Measurements from ENCODE around the gene NAV3.
A peak's percentile ranks its signal among the peaks of the same experiment; 100 is the strongest.

The NAV3 gene

GRCh38 chr12:77999074-77999715, 168.5 kb downstream of the NAV3 start:
- Mint-ChIP-seq H3K4me1 (peaks cover 8 to 10% of the 10 kb centered on the region in 2 donors), H3K36me3 (no peaks in the 10 kb centered on the region), H3K9me3 (no peaks in the 10 kb centered on the region), H3K27ac (peak overlapping the region; percentile 51), H3K27me3 (no peaks in the 10 kb centered on the region), H3K4me3 (peak overlapping the region in 1 of 2 donors; percentile 37)
- ATAC-seq (replicated peaks) (peak; percentile 89 to 90), DNase-seq (peak; percentile 16)

GRCh38 chr12:78002878-78003277, 172.2 kb downstream of the NAV3 start:
- Mint-ChIP-seq H3K4me1 (peaks cover 7 to 8% of the 10 kb centered on the region in 2 donors), H3K36me3 (no peaks in the 10 kb centered on the region), H3K9me3 (no peaks in the 10 kb centered on the region), H3K27me3 (peaks cover 0 to 7% of the 10 kb centered on the region in 2 donors), H3K4me3 (no peak overlapping the region), H3K27ac (no peak overlapping the region)
- DNase-seq (no peak), ATAC-seq (replicated peaks) (no peak)

DNA sequence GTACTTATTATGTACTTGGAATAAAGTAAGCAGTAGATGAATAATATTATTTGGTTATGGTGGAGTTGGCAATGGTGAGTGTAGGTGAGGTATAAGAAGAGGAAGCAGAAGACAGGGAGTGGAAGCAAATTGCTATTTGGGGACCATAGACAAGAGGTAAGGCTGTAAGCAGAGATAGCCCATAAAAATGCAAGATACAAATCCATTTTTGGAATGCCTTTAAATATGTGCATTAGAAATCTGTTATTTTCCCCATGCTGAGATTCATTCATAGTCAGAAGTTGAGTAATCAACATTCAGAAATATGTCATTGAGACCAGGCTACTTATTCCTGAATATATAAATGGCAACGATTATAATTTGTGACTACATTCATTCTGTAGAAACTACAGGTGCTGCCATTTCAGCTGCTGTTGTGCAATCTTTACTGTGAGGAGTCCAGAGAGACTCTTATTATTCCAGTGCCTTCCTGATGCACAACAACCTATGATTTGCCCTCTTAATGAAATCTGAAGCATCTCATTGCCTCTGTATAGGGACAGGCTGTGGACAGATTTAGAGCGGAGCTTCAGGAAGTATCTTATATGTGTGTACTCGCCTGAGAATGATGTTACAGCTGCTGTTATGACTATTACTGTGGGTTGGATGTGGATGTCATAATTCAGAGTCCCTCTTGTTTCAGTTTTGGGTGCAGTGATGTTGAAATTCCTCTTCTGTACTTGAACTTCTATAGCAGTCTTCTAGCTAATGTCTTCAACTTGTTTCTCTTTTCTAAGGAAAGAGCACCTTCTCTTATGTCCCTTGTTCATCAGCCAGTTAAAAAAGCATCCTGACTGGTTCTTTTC, 173.8 kb downstream of the NAV3 start:
- H3K27me3 Mint-ChIP-seq = peaks cover 0 to 7% of the 10 kb centered on the region in 2 donors
- no peak overlapping the region for H3K4me3 Mint-ChIP-seq
- ATAC-seq (replicated peaks) = no peak
- no peak overlapping the region for H3K27ac Mint-ChIP-seq
- no peaks in the 10 kb centered on the region for H3K36me3 Mint-ChIP-seq
- no peak for DNase-seq
- H3K4me1 Mint-ChIP-seq = no peaks in the 10 kb centered on the region
- no peaks in the 10 kb centered on the region for H3K9me3 Mint-ChIP-seq

- no peak overlapping the region for H3K27ac Mint-ChIP-seq
- no peaks in the 10 kb centered on the region for H3K9me3 Mint-ChIP-seq
- no peaks in the 10 kb centered on the region for H3K4me1 Mint-ChIP-seq
- DNase-seq (no peak), ATAC-seq (replicated peaks) (no peak)
- H3K27me3 Mint-ChIP-seq = peaks cover 0 to 7% of the 10 kb centered on the region in 2 donors
- no peak overlapping the region for H3K4me3 Mint-ChIP-seq
- no peaks in the 10 kb centered on the region for H3K36me3 Mint-ChIP-seq
These were observed 174.4 kb downstream of the NAV3 start for GRCh38 chr12:78005094-78005492.

DNA sequence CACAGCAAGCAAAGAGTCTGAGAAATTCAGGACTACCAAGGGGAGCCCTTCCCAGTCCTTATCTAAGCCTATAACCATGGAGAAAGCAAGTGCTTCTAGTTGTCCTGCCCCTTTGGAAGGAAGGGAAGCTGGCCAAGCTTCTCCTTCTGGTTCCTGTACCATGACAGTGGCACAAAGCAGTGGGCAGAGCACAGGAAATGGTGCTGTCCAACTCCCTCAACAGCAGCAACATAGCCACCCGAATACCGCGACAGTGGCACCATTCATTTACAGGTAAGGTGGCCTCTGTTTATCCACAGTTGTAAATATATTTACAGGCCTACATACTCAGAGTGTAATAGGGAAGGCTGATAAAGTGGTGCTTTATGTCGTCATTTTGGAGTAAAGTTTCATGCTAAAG, 176.5 kb downstream of the NAV3 start:
- Mint-ChIP-seq H3K4me3 (no peak overlapping the region), H3K9me3 (no peaks in the 10 kb centered on the region), H3K27ac (no peak overlapping the region), H3K4me1 (no peaks in the 10 kb centered on the region), H3K36me3 (no peaks in the 10 kb centered on the region), H3K27me3 (peaks cover 0 to 7% of the 10 kb centered on the region in 2 donors)
- no peak for ATAC-seq (replicated peaks)
- DNase-seq = no peak

GRCh38 chr12:78009031-78009430, 178.3 kb downstream of the NAV3 start:
- no peaks in the 10 kb centered on the region for H3K36me3 Mint-ChIP-seq
- no peaks in the 10 kb centered on the region for H3K9me3 Mint-ChIP-seq
- DNase-seq (no peak), ATAC-seq (replicated peaks) (no peak)
- no peaks in the 10 kb centered on the region for H3K4me1 Mint-ChIP-seq
- H3K27me3 Mint-ChIP-seq = peaks cover 0 to 7% of the 10 kb centered on the region in 2 donors
- no peak overlapping the region for H3K4me3 Mint-ChIP-seq
- no peak overlapping the region for H3K27ac Mint-ChIP-seq

DNA sequence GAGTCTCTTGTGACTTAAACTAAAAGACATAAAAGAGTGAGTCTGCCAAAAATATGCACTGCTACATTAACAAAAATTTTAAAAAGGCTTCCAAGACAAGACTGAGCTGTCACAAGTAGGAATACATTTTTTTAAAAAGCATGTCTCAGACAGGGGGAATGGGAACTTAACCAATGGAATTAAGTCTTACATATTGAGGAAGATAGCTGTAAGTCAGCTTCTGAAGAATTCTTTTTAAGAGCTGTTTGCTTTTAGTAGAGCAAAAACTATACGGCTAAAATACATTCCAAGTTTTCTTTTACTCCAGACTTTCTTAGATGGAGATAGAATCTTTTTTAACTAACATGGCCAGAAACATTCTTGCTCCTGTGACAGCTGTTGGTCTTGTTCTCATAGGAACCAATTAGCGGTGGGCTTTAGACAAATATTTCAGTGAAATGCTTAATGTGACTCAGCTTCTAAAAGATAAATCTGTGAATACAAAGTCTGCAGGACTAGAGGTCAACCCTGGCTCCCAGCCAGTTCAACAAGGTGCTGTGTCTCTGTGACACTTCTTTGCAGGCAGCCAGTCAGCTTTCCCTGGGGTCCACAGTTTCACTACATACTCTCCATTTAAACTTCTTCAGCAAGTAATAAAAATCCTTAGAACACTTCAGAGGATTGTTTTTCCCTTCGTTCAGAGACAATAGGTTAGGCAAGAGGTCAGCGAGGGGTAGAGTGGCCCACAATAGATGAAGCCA, 187.6 kb downstream of the NAV3 start:
- Mint-ChIP-seq H3K36me3 (no peaks in the 10 kb centered on the region), H3K4me1 (no peaks in the 10 kb centered on the region), H3K27me3 (no peaks in the 10 kb centered on the region), H3K27ac (no peak overlapping the region), H3K4me3 (no peak overlapping the region), H3K9me3 (peaks cover 0 to 2% of the 10 kb centered on the region in 2 donors)
- ATAC-seq (replicated peaks) (no peak), DNase-seq (no peak)

GRCh38 chr12:78018939-78019338, 188.2 kb downstream of the NAV3 start:
- no peaks in the 10 kb centered on the region for H3K4me1 Mint-ChIP-seq
- ATAC-seq (replicated peaks) (no peak), DNase-seq (no peak)
- H3K27ac Mint-ChIP-seq = no peak overlapping the region
- no peaks in the 10 kb centered on the region for H3K36me3 Mint-ChIP-seq
- peaks cover 0 to 2% of the 10 kb centered on the region in 2 donors for H3K9me3 Mint-ChIP-seq
- no peak overlapping the region for H3K4me3 Mint-ChIP-seq
- H3K27me3 Mint-ChIP-seq = no peaks in the 10 kb centered on the region

DNA sequence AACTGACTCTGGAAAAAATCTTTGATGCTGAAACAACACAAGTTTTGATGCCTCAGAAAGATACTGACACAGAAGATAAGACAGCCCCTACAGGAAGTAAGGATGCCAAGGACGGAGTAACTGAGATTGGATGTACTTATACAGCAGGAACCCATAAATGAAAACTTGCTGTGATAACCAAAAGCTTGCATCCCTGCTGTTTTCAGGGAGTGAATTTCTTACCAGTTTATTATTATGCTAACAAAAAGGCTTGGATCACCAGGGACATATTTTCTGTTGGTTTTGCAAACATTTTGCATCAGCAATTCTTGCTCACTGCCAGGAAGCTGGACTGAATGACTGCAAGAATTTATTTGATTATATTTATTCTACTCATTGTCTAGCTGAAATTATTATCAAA, 197.7 kb downstream of the NAV3 start:
- Mint-ChIP-seq H3K36me3 (no peaks in the 10 kb centered on the region), H3K27ac (no peak overlapping the region), H3K4me1 (no peaks in the 10 kb centered on the region), H3K9me3 (no peaks in the 10 kb centered on the region), H3K27me3 (no peaks in the 10 kb centered on the region), H3K4me3 (no peak overlapping the region)
- DNase-seq (no peak), ATAC-seq (replicated peaks) (no peak)

DNA sequence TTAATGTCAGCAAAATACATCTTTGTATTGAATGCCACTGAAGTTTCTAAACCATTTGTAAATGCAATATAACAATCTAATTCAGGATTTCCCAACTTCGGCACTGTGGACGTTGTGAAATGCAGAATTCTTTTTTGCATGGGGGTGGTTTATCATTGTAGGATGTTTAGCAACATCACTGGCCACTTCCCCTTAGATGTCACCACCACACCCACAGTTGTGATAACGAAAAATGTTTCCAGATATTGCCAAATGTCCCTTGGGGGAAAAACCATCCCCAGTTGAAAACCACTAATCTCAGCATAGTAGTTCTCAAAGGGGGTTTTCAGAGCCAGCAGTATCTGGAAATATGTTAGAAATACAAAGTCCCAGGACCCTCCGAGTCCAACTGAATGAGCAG, 203.3 kb downstream of the NAV3 start:
- Mint-ChIP-seq H3K27ac (no peak overlapping the region), H3K27me3 (peaks cover 0 to 6% of the 10 kb centered on the region in 2 donors)

DNA sequence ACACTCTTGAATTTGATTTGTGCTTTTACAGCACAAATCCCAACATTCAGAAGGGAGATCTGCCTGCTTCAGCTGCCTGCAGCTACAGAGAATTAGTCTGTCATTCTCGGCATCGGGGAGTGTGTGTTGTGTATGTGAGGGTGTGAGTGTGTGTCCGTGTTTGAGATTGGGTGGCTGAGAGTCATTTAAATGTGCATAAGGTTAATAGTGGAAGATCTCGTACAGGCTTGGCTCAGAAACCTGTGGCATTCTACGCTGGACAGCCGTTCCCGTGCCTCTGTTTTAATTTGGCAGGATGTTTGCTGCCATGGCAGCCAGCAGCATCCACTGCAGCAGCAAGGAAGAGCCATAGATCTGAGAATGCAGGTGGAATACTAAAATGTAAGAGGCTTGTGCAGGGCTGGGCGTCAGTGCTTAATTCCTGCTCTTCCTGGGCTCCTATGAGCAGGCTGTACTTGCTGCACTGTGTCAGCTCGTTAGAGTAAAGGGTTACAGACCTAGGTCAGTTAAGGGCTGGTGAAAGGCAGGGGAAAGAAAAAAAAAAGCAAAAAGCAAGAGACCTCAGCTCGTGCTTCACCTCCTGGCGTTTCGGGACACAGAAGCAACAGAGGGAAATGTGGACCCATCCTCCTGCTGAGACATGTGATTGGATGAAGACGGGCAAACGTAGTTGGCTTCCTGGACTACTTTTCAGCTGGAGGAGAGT, 205.4 kb downstream of the NAV3 start:
- no peak for DNase-seq
- ATAC-seq (replicated peaks) = no peak
- Mint-ChIP-seq H3K9me3 (peaks cover 0 to 4% of the 10 kb centered on the region in 2 donors), H3K4me3 (no peak overlapping the region), H3K27me3 (peaks cover 0 to 6% of the 10 kb centered on the region in 2 donors), H3K36me3 (no peaks in the 10 kb centered on the region), H3K4me1 (no peaks in the 10 kb centered on the region), H3K27ac (no peak overlapping the region)

More for the DNA sequence above, 203.3 kb downstream of the NAV3 start:
- Mint-ChIP-seq H3K36me3 (no peaks in the 10 kb centered on the region), H3K9me3 (peaks cover 0 to 4% of the 10 kb centered on the region in 2 donors), H3K4me3 (no peak overlapping the region), H3K4me1 (no peaks in the 10 kb centered on the region)
- DNase-seq (no peak), ATAC-seq (replicated peaks) (no peak)

- DNase-seq = no peak
- peak in 1 of 2 donors; percentile 21 for ATAC-seq (replicated peaks)
- Mint-ChIP-seq H3K9me3 (peaks cover 2 to 4% of the 10 kb centered on the region in 2 donors), H3K4me3 (no peak overlapping the region), H3K27ac (no peak overlapping the region), H3K36me3 (no peaks in the 10 kb centered on the region), H3K4me1 (no peaks in the 10 kb centered on the region), H3K27me3 (peaks cover 0 to 6% of the 10 kb centered on the region in 2 donors)
These were observed 206.2 kb downstream of the NAV3 start for GRCh38 chr12:78036874-78037273.

DNA sequence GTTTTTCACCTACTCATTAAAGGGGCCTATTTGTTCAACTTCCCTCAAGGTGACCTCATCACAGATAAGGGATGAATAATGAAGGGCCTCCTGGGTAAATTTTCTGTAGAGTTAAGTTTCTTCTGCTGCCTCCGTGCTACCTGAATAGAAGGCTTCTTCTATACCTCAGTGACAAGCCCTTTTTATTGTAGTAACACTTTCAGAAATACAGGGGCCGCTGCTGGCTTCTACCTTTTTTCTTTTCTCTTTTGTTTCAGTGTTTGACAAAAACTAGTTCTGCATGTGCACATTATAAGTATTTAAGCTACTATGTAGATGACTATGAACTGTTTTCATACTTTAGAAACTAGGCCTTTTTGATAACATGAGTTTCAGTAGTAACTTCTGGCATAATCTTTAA, 207.0 kb downstream of the NAV3 start:
- Mint-ChIP-seq H3K27ac (no peak overlapping the region), H3K36me3 (no peaks in the 10 kb centered on the region), H3K27me3 (peaks cover 0 to 6% of the 10 kb centered on the region in 2 donors), H3K4me3 (no peak overlapping the region), H3K4me1 (no peaks in the 10 kb centered on the region), H3K9me3 (peaks cover 2 to 4% of the 10 kb centered on the region in 2 donors)
- DNase-seq = no peak
- ATAC-seq (replicated peaks) = no peak

- no peaks in the 10 kb centered on the region for H3K36me3 Mint-ChIP-seq
- peaks cover 2 to 4% of the 10 kb centered on the region in 2 donors for H3K9me3 Mint-ChIP-seq
- H3K4me3 Mint-ChIP-seq = no peak overlapping the region
- H3K4me1 Mint-ChIP-seq = no peaks in the 10 kb centered on the region
- DNase-seq (no peak), ATAC-seq (replicated peaks) (no peak)
- no peak overlapping the region for H3K27ac Mint-ChIP-seq
- peaks cover 0 to 6% of the 10 kb centered on the region in 2 donors for H3K27me3 Mint-ChIP-seq
These were observed 207.8 kb downstream of the NAV3 start for GRCh38 chr12:78038541-78038940.
